Loucy (cell line): ENCODE results near the gene CDH15.

Source experiments
- EZH2phosphoT487 ChIP-seq: fragments of 200-600 bp; IDR thresholded peaks from 2 replicates; pipeline ENCODE4 v1.6.1; 2018; ENCODE audit warnings: antibody characterized with exemption, mild to moderate bottlenecking, moderate library complexity, borderline replicate concordance
- TF ChIP-seq, protein P1 (sequence below): fragments of 200-600 bp; sonication (generic); conservative IDR thresholded peaks from 2 replicates; pipeline ENCODE4 v1.5.1; 2014; ENCODE audit warnings: mild to moderate bottlenecking, antibody characterized with exemption, low read length

DNA sequence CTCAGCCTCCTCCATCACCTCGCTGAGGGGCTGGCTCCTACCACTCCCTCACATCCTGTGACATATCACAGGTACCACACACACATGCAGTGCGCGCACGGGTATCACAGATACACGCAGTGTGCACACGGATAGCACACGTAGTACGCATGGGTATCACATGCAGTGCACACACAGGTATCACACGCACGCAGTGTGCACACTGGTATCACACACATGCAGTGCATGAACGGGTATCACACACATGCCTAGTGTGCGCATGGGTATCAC lies 47.8 kb upstream of the CDH15 start:
- TF ChIP-seq, protein P1, sequence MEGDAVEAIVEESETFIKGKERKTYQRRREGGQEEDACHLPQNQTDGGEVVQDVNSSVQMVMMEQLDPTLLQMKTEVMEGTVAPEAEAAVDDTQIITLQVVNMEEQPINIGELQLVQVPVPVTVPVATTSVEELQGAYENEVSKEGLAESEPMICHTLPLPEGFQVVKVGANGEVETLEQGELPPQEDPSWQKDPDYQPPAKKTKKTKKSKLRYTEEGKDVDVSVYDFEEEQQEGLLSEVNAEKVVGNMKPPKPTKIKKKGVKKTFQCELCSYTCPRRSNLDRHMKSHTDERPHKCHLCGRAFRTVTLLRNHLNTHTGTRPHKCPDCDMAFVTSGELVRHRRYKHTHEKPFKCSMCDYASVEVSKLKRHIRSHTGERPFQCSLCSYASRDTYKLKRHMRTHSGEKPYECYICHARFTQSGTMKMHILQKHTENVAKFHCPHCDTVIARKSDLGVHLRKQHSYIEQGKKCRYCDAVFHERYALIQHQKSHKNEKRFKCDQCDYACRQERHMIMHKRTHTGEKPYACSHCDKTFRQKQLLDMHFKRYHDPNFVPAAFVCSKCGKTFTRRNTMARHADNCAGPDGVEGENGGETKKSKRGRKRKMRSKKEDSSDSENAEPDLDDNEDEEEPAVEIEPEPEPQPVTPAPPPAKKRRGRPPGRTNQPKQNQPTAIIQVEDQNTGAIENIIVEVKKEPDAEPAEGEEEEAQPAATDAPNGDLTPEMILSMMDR, result no peak
- no peak for TF ChIP-seq EZH2phosphoT487
